Lung (tissue), 12 donors: ENCODE data around the gene LGALS7B. TPM values are rescaled to one million over a fixed set of nuclear protein-coding genes. Genes with fewer than 3 reads are reported as not detected.

ENCODE experiments used
- ATAC-seq: fragments of 200-7000 bp; cut with Tn5 transposase; one replicate; pipeline ENCODE4 v1.9.1; 2020; ENCODE audit warnings: moderate number of reproducible peaks; ENCODE audit not compliant: insufficient read depth, low FRiP score
- DNase-seq, 3 donors: peaks; one replicate each; pipeline ENCODE4 v3.0.0-alpha.2; 2013 to 2017
- H3K27ac ChIP-seq, 2 donors: one replicate each; pipeline ENCODE4 v1.5.1; 2013; ENCODE audit warnings: mild to moderate bottlenecking in 2 of 2, moderate library complexity in 2 of 2, control low read depth in 1 of 2, inconsistent platforms in 1 of 2, low read depth in 1 of 2, low read length in 1 of 2
- H3K27me3 ChIP-seq, 3 donors: one replicate each; pipeline ENCODE4 v1.5.1; 2013; ENCODE audit warnings: low read length in 2 of 3; ENCODE audit not compliant: control insufficient read depth in 3 of 3, insufficient read depth in 3 of 3
- H3K36me3 ChIP-seq, 4 donors: one replicate each; pipeline ENCODE4 v1.5.1; 2013; ENCODE audit warnings: low read length in 4 of 4, mild to moderate bottlenecking in 1 of 4, moderate library complexity in 1 of 4; ENCODE audit not compliant: control insufficient read depth in 4 of 4, insufficient read depth in 4 of 4
- H3K4me1 ChIP-seq, 5 donors: one replicate each; pipeline ENCODE4 v1.5.1; 2013; ENCODE audit warnings: low read length in 5 of 5, mild to moderate bottlenecking in 2 of 5, moderate library complexity in 1 of 5; ENCODE audit not compliant: control insufficient read depth in 5 of 5, insufficient read depth in 5 of 5
- H3K4me3 ChIP-seq: one replicate; pipeline ENCODE4 v1.5.1; 2013; ENCODE audit warnings: mild to moderate bottlenecking, control low read depth, moderate library complexity
- H3K9ac ChIP-seq, 2 donors: one replicate each; pipeline ENCODE4 v1.5.1; 2013; ENCODE audit warnings: low read length in 2 of 2, control low read depth in 1 of 2; ENCODE audit not compliant: insufficient read depth in 1 of 2
- H3K9me3 ChIP-seq, 4 donors: one replicate each; pipeline ENCODE4 v1.5.1; 2013; ENCODE audit warnings: low read length in 3 of 4, mild to moderate bottlenecking in 1 of 4, moderate library complexity in 1 of 4; ENCODE audit not compliant: control insufficient read depth in 4 of 4, insufficient read depth in 3 of 4
- CTCF ChIP-seq: IDR thresholded peaks from 2 replicates; pipeline ENCODE4 v1.5.1; 2012; ENCODE audit warnings: mild to moderate bottlenecking; ENCODE audit errors: control extremely low read depth, extremely low read depth
- WGBS, 2 donors: extraction: QIAGEN DNeasy Blood & Tissue Kit; methylation state at CpG; one replicate each; pipeline ENCODE4 v1.1.7; 2013; 5-methylcytosine and 5-hydroxymethylcytosine counted together
- polyA plus RNA-seq, 2 donors: library from polyadenylated mRNA; stranded (reverse); fragments of 200-250 nt; gene quantifications; one replicate each; pipeline ENCODE4 v1.2.1, GENCODE V29; 2013
- total RNA-seq, 2 donors: library from RNA; depleted of rRNA in 1 of 2; stranded (reverse); fragments of >200 nt in 1 of 2; gene quantifications; one replicate each; pipeline ENCODE4 v1.2.1, GENCODE V29; 2014 to 2021
- donor health status: control.
- donor health status: control.
- donor health status: Bipolar disorder and iron deficiency.
- donor health status: healthy.
- donor health status: DM: yes; HTN: yes; CAD: no.

The LGALS7B gene
- total and polyA plus RNA-seq, 4 donors = 2.3 to 16.3 (median 12.2) TPM; not detected in 1

DNA sequence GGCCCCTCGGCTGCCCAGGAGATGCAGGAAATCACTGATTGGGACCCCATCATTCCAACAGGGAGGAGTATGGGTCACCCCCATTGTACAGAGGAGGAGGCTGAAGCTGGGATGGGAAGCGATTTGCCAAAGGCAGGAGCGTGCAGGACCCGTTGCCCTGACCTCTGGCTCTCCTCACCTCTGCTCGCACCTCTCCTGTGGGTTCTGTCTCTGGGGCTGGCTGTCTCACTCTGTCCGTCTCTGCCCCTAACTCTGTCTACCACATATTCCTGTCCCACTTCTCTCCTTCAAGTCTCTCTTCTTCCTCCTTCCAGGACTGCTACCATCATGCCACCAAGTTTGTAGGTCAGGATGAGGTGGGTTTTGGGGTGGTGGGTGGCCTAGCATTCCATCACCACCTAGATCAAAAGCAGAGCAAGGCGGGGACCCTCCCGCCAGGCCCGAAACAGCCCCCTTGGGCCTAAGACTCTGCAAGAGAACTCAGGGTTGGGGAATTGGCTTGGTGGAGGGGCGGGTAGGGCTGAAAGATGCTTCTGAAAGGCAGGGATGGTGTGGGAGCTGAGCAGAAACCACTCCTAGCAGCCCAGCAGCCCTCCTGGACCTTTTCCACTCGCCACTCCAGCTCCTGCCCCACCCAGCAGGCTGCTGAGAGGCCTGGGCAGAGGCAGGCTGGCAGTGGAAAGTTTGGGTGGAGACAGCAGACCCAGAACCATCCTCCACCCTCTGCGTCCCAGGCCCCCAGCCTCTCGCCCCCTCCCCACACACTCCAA is 14.6 kb upstream of the LGALS7B start:
- 79 to 83% methylated on average over 13 of the region's 13 CpGs for WGBS, 2 donors
- Histone ChIP-seq H3K27me3 (no peaks in the 10 kb centered on the region), H3K27ac (no peak overlapping the region), H3K4me1 (peaks cover 0 to 2% (median 0%) of the 10 kb centered on the region in 5 donors), H3K9ac (no peak overlapping the region), H3K4me3 (no peak overlapping the region), H3K36me3 (no peaks in the 10 kb centered on the region), H3K9me3 (no peaks in the 10 kb centered on the region)
- DNase-seq (no peak), ATAC-seq (no peak)
- TF ChIP-seq CTCF = no peak

DNA sequence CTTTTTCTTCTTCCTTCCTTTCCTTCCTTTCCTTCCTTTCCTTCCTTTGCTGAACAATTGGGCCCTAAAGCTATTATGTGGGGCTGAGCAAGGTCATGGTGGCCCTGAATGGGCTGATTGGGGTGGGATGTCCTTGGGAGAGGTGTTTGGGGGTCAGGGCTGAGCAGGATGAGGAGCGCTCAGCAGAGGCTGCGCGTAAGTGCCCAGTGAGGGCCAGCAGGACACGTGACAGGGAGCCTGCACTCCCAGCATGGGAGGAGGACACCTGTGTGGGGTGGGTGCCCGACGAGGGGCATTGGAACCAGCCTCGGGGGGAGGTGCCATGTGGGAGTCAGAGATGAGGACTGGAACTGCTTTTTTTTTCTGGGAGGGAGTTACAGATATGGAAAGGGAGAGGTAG is 10.3 kb upstream of the LGALS7B start:
- ATAC-seq = no peak
- Histone ChIP-seq H3K27ac (no peak overlapping the region), H3K36me3 (no peaks in the 10 kb centered on the region), H3K4me1 (no peaks in the 10 kb centered on the region), H3K9ac (no peak overlapping the region), H3K4me3 (no peak overlapping the region), H3K27me3 (peaks cover 0 to 4% (median 0%) of the 10 kb centered on the region in 3 donors), H3K9me3 (no peaks in the 10 kb centered on the region)
- no peak for DNase-seq
- 61 to 71% methylated on average over 7 of the region's 7 CpGs for WGBS, 2 donors
- TF ChIP-seq CTCF = no peak

DNA sequence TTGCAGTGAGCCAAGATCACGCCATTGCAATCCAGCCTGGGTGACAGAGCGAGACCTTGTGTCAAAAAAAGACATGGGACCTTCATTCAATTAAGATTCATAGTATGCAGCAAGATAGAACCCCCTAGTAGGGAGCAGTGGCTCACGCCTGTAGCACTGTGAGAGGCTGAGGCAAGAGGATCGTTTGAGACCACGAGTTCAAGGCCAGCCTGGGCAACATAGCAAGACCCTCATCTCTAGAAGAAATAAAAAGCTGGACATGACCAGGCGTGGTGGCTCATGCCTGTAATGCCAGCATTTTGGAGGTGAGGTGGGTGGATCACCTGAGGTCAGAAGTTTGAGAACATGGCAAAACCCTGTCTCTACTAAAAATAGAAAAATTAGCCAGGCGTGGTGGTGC is 8.6 kb upstream of the LGALS7B start:
- TF ChIP-seq CTCF = no peak
- Histone ChIP-seq H3K9me3 (no peaks in the 10 kb centered on the region), H3K9ac (no peak overlapping the region), H3K36me3 (no peaks in the 10 kb centered on the region), H3K4me3 (no peak overlapping the region), H3K27ac (no peak overlapping the region), H3K27me3 (peaks cover 0 to 4% (median 0%) of the 10 kb centered on the region in 3 donors), H3K4me1 (no peaks in the 10 kb centered on the region)
- DNase-seq (no peak), ATAC-seq (no peak)
- 91 to 93% methylated on average over 7 of the region's 7 CpGs for WGBS, 2 donors
